ENCODE data around the gene TKTL1.
"Not testable (repeated sequence)": the region's sequence is repeated elsewhere in the genome, so short reads cannot be mapped to it uniquely, and the experiment has no call there.

TKTL1 gene, protein sequence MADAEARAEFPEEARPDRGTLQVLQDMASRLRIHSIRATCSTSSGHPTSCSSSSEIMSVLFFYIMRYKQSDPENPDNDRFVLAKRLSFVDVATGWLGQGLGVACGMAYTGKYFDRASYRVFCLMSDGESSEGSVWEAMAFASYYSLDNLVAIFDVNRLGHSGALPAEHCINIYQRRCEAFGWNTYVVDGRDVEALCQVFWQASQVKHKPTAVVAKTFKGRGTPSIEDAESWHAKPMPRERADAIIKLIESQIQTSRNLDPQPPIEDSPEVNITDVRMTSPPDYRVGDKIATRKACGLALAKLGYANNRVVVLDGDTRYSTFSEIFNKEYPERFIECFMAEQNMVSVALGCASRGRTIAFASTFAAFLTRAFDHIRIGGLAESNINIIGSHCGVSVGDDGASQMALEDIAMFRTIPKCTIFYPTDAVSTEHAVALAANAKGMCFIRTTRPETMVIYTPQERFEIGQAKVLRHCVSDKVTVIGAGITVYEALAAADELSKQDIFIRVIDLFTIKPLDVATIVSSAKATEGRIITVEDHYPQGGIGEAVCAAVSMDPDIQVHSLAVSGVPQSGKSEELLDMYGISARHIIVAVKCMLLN

GRCh38 chrX:154295664-154296310 is at the start of gene TKTL1:
Gene TKTL1, plus strand, starts transcription at chrX:154295795. Its CDS starts 65 bp downstream, at chrX:154295860.
- DNase-seq (ENCODE audit: low read depth in 2 of 2) = no peak

DNA sequence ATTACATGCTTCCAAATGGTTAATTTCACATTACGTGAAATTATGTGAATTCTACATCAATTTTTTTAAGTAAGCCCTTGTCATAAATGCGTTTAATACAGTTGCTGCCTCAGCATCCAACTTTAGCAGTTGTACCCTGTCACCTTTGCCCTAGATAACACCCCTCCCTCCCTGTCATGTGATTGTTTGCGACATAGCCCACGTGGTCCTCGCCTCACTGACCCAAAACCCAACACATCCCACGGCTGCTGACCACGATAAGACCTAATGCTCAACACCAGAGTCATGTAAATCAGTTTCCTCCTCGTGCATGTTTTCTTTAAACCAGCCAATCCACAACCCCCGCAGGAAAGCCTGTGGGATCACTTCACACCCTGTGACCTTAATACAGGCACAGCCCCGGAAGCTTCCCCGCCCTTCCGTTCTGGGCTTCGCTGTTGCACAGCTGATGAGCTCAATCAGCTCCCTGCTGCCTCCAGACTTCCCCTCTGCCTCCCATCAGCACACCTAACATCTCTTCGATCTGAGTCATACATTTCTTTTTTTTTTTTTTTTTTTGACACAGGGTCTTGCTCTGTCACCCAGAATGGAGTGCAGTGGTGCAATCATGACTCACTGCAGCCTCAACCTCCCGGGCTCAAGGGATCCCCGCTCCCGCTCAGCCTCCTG is 48.1 kb upstream of the TKTL1 start:
- not testable (repeated sequence) for DNase-seq (ENCODE audit: low read depth in 2 of 2)

- not testable (repeated sequence) for DNase-seq (ENCODE audit: low read depth in 2 of 2)
Measured at GRCh38 chrX:154248076-154248475, 47.5 kb upstream of the TKTL1 start.

- DNase-seq (ENCODE audit: low read depth in 2 of 2) = not testable (repeated sequence)
Measured at GRCh38 chrX:154257282-154257681, 38.3 kb upstream of the TKTL1 start, which contains the start of gene OPN1MW3. Gene OPN1MW3, plus strand, starts transcription at chrX:154257582. Its CDS starts 38 bp downstream, at chrX:154257620.

DNA sequence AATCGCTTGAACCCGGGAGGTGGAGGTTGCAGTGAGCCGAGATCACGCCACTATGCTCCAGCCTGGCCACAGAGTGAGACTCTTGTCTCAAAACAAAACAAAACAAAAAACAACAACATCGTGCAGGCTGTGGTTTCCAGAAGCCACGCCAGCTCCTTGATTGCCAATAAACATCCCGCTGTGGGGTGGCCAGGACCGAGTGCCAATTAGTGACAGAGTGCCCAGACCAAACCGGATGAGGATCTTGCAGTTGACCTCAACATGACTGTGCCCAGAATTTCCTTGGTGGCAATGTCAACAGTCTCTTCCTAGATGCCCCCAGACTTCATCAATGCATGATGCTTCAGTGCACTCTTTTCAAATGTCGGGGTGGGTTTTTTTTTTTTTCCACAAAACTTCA is 36.9 kb upstream of the TKTL1 start:
- DNase-seq (ENCODE audit: low read depth in 2 of 2) = not testable (repeated sequence)

GRCh38 chrX:154263072-154263471 is 32.5 kb upstream of the TKTL1 start:
- not testable (repeated sequence) for DNase-seq (ENCODE audit: low read depth in 2 of 2)

DNA sequence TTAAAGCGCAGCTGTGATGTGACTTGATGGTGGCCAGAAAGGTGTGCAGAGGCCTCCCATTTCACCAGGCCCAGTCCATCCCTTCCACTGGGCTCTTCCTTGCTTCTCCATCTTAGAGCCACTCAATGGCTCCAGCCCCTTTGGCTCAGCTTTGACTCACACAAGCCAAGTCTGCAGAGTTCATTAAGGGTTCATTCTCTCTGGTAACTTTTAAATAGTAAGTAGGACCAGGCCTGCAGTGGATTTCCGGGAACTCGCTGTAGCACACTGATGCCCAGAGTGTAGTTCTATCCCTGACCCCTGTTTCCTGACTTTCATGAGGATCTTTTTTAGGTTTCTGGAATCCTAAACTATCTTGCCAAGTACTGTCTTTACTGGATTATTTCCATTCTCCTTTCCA is 26.4 kb upstream of the TKTL1 start:
- DNase-seq (ENCODE audit: low read depth in 2 of 2) = not testable (repeated sequence)

DNA sequence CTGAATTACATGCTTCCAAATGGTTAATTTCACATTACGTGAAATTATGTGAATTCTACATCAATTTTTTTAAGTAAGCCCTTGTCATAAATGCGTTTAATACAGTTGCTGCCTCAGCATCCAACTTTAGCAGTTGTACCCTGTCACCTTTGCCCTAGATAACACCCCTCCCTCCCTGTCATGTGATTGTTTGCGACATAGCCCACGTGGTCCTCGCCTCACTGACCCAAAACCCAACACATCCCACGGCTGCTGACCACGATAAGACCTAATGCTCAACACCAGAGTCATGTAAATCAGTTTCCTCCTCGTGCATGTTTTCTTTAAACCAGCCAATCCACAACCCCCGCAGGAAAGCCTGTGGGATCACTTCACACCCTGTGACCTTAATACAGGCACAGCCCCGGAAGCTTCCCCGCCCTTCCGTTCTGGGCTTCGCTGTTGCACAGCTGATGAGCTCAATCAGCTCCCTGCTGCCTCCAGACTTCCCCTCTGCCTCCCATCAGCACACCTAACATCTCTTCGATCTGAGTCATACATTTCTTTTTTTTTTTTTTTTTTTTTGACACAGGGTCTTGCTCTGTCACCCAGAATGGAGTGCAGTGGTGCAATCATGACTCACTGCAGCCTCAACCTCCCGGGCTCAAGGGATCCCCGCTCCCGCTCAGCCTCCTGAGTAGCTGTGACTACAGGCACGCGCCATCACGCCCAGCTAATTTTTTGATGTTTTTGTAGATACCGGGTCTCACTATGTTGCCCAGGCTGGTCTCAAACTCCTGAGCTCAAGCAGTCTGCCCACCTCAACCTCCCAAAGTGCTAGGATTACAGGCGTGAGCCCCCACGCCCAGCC is 10.9 kb upstream of the TKTL1 start:
- not testable (repeated sequence) for DNase-seq (ENCODE audit: low read depth in 2 of 2)

DNA sequence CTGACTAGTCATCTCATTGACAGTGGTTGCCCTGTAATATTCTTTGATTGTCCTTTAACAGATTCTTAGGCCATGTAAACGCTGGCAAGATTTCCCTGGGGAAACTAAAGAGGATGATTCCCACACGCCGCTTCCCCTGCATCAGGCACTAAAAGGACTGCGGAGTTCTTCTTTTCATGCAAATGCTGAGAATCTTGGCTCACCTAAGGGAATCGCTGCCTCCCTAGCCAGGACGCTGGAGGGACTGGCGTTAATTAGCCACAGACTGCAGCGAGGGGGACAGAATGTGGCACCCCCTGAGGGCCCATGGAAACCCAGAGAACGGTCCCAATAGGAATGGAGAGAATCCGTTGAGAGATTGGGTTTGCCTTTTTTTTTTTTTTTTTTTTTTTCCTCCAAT is 9.2 kb upstream of the TKTL1 start:
- DNase-seq (ENCODE audit: low read depth in 2 of 2) = not testable (repeated sequence)

DNA sequence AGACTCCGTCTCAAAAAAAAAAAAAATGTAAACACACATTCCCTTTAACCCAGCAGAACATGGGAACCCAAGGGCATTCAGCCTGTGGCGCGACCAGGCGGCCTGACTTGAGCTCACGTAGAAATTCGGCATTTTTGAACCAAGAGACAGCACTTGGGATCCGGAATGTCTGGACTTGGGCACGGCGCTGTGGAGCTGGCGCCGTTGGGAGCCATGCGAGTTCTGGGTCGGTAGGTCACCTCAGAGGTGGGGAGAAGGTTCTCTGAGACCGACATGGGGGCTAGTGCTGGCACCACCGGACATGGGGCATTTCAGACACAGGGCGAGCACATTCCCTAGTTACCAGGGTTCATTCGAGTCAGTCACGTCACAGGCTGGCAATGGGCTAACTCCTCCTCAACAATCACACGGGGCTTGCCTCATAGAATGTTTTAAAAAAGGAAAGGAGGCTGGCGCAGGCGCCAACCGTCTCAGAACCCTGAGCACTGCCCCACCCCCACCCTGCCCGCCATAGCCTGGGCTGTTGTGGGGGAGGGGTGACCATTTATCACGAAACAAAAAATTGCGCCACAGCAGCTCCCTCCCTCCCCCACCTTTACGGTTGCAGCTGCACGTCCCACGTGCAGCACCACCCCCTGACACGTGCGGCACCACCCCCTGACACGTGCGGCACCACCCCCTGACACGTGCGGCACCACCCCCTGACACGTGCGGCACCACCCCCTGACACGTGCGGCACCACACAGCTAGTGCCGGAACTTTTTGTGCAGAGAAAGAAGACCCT is 612 bp upstream of the TKTL1 start, which contains the start of gene TEX28:
TSS of gene TEX28 (minus strand) at position 334 of the 784 bp plus-strand sequence. CDS start 3,007 bp downstream, outside the sequence.
- DNase-seq (ENCODE audit: low read depth in 2 of 2) = no peak

- DNase-seq (ENCODE audit: low read depth in 2 of 2) = no peak
Measured at GRCh38 chrX:154296731-154297130, 1.1 kb downstream of the TKTL1 start.

GRCh38 chrX:154298312-154298711 is 2.7 kb downstream of the TKTL1 start:
- DNase-seq (ENCODE audit: low read depth in 2 of 2) = no peak

GRCh38 chrX:154300816-154301215 is 5.2 kb downstream of the TKTL1 start:
- DNase-seq (ENCODE audit: low read depth in 2 of 2) = no peak

DNA sequence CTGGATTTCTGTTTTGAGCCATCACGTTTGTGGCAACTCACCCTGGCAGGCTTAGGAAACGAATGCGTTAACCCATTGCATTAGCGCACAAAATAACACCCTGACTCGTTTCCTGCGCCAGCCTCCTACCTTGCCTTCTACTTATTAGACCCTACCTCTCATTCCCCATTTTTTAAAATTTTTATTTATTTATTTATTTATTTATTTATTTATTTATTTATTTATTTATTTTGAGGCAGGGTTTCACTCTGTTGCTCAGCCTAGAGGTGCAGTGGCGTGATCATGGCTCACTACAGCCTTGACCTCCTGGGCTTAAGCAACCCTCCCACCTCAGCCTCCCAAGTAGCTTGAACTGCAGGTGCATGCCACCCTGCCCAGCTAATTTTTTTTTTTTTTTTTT is 7.4 kb downstream of the TKTL1 start:
- not testable (repeated sequence) for DNase-seq (ENCODE audit: low read depth in 2 of 2)

DNA sequence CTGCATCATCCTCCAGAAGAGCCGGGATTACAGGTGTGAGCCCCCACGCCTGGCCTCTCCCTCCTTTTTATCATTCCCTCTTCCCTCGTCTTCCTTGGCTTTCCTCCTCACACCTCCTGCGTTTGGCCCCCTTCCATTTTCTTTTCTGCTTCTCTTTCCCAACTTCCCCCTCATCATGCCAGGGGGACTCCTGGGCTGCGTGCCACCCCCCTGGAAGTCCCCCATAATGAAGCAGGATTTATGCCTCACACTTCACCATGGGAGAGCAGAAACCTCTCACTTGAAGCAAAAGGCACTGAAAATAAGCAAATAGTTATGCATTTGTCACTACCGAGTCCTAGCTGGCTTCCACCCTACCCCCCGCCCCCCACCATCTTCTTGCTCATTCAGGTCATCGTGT is 7.9 kb downstream of the TKTL1 start:
- no peak for DNase-seq (ENCODE audit: low read depth in 2 of 2)

DNA sequence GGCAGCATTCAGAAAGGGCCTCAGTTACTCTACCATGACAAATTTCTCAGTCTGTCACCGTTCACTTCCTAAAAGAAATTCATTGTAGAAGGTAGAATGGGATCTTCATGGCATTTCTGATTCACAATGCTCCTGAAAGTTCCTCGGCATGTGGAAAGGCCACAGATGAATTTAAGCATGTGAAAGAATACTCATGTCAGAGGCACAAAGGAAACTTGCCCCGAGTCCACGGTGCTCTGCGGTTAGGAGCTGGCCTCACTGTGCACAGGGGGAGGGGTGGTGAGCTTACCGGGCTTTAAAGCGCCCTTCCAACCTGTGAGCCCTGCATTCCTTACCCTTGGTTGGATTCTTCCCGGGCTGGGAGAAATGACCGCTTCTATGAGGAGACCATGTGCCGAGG is 9.3 kb downstream of the TKTL1 start:
- DNase-seq (ENCODE audit: low read depth in 2 of 2) = no peak

DNA sequence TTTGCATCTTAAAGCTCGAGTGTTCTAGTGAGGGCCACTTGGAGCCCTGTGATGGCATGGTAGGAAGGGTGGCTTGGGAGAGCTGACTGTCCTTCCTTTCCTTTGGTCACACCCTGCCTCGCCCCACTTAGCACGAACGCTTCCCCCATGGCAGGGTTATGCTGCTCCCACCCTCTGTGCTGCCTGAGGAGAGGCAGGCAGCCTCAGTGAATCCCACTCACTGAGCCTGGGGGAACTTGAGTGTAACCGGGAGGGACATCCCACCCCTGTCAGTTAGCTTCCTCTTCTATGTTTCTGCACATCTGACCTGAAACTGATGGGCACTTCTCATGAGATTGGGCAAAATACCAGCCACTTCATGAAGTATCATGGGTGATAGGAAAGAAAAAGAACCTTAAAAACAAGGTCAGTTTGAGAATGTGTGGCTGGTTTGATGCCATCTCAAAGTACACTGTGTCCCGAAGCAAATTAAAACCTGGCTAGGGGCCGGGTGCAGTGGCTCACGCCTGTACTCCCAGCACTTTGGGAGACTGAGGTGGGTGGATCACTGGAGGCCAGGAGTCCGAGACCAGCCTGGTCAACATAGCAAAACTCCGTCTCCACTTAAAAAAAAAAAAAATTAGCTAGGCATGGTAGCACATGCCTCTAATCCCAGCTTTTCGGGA is 10.1 kb downstream of the TKTL1 start:
- no peak for DNase-seq (ENCODE audit: low read depth in 2 of 2)

GRCh38 chrX:154307202-154307601 is 11.6 kb downstream of the TKTL1 start:
- no peak for DNase-seq (ENCODE audit: low read depth in 2 of 2)

DNA sequence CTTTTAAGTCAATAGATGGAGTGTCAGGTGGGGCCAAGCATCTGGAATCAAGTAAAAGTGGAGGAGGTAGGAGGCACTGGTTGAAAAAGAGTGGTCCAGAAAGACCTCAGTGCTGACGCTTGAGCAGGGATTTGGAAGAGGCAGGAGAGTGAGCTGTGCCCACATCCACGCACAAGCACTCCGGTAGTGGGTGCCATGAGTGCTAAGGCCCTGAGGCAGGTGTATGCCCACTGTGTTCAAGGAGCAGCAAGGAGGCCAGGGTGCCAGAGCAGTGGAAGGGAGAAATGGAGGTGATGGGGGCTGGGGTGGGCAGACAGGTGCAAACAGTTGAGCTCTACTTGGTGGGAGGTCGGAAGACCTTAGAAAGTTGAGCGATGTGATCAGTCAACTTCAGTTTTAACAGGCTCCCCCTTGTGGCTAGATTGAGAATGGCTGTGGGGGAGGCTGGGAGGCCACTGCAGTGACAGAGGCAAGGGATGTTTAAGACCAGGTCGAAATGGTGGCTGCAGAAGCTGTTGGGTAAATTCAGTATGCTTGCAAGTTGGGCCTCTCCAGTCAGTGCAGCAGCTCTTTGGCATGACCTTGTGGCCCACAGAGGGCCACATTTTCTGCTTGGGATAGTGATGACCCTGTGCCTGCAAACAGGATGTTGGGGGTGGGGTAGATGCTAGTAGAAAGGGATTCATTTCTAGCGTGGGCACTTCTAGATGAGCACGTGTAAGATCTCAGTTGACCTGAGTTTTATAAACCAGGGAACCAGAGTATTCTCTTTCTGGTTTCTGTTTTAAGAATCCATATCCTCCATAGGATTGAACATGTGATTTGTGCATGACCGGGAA is 12.7 kb downstream of the TKTL1 start:
- peak; percentile 55 to 78 for DNase-seq (ENCODE audit: low read depth in 2 of 2)
